Parathyroid adenoma (tissue), 2 donors: ENCODE results near the gene CDK12.
"Not testable (repeated sequence)": the region's sequence is repeated elsewhere in the genome, so short reads cannot be mapped to it uniquely, and the experiment has no call there.

ENCODE experiments used
- H2AFZ ChIP-seq: fragments of 300-600 bp; sonication (generic); one replicate; pipeline ENCODE4 v1.7.0; 2017; ENCODE audit warnings: antibody characterized with exemption, mild to moderate bottlenecking
- H3K27ac ChIP-seq: fragments of 300-600 bp; sonication (generic); one replicate; pipeline ENCODE4 v1.7.0; 2017
- H3K27me3 ChIP-seq: fragments of 300-600 bp; sonication (generic); one replicate; pipeline ENCODE4 v1.7.0; 2017; ENCODE audit warnings: low read length; ENCODE audit not compliant: control insufficient read depth, insufficient read depth
- H3K36me3 ChIP-seq: fragments of 300-600 bp; sonication (generic); one replicate; pipeline ENCODE4 v1.7.0; 2017; ENCODE audit warnings: low read length; ENCODE audit not compliant: control insufficient read depth, insufficient read depth
- H3K4me1 ChIP-seq: fragments of 300-600 bp; sonication (generic); one replicate; pipeline ENCODE4 v1.7.0; 2017; ENCODE audit warnings: control low read depth
- H3K4me2 ChIP-seq: fragments of 300-600 bp; sonication (generic); one replicate; pipeline ENCODE4 v1.7.0; 2017; ENCODE audit warnings: low read length
- H3K4me3 ChIP-seq: fragments of 300-600 bp; sonication (generic); one replicate; pipeline ENCODE4 v1.7.0; 2017; ENCODE audit warnings: low read depth, low read length
- H3K79me2 ChIP-seq: fragments of 300-600 bp; sonication (generic); one replicate; pipeline ENCODE4 v1.7.0; 2017; ENCODE audit warnings: control low read depth
- H3K9ac ChIP-seq: fragments of 300-600 bp; sonication (generic); one replicate; pipeline ENCODE4 v1.7.0; 2017; ENCODE audit warnings: mild to moderate bottlenecking
- H3K9me3 ChIP-seq: fragments of 300-600 bp; sonication (generic); one replicate; pipeline ENCODE4 v1.7.0; 2017; ENCODE audit warnings: low read length; ENCODE audit not compliant: control insufficient read depth
- TF ChIP-seq, protein P1 (sequence below): fragments of 300-600 bp; sonication (generic); IDR thresholded peaks from one replicate; pipeline ENCODE4 v1.7.0; 2017; ENCODE audit warnings: antibody characterized with exemption, mild to moderate bottlenecking
- donor health status: primary hyperparathyroidism.

Gene CDK12

DNA sequence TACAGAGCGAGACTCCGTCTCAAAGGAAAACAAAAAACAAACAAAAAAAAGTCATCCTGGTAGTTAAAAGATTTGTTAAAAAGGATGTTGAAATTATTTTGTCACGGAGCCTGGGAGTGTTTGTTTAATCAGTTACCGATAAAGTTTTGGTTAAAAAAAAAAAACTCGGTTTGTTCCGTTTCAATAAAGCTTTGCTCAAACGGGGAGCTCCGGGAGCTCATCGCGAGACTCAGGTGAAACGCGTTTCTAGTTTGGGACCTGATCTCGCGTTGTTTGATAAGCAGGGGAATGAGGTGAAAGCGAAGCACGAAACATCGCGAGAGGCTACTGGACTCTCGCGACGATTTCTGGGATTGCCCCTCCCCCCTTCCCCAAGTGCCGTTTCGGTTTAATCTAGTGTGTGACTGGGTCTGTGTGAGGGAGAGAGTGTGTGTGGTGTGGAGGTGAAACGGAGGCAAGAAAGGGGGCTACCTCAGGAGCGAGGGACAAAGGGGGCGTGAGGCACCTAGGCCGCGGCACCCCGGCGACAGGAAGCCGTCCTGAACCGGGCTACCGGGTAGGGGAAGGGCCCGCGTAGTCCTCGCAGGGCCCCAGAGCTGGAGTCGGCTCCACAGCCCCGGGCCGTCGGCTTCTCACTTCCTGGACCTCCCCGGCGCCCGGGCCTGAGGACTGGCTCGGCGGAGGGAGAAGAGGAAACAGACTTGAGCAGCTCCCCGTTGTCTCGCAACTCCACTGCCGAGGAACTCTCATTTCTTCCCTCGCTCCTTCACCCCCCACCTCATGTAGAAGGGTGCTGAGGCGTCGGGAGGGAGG is at the start of gene CDK12:
TSS of gene CDK12 (plus strand) at position 374 of the 813 bp plus-strand sequence. CDS start 586 bp downstream, outside the sequence.
- Histone ChIP-seq H3K27me3 (no peaks in the 10 kb centered on the region), H3K36me3 (no peaks in the 10 kb centered on the region), H3K9ac (peak within 1 kb of the TSS; percentile 90), H3K4me3 (peak within 1 kb of the TSS; percentile 91), H3K4me2 (peak within 1 kb of the TSS; percentile 64), H3K27ac (peak within 1 kb of the TSS; percentile 97), H2AFZ (peak within 1 kb of the TSS; percentile 94), H3K9me3 (no peaks in the 10 kb centered on the region), H3K79me2 (peaks cover 30% of the 10 kb centered on the region), H3K4me1 (peaks cover 2% of the 10 kb centered on the region)
- TF ChIP-seq, protein P1, sequence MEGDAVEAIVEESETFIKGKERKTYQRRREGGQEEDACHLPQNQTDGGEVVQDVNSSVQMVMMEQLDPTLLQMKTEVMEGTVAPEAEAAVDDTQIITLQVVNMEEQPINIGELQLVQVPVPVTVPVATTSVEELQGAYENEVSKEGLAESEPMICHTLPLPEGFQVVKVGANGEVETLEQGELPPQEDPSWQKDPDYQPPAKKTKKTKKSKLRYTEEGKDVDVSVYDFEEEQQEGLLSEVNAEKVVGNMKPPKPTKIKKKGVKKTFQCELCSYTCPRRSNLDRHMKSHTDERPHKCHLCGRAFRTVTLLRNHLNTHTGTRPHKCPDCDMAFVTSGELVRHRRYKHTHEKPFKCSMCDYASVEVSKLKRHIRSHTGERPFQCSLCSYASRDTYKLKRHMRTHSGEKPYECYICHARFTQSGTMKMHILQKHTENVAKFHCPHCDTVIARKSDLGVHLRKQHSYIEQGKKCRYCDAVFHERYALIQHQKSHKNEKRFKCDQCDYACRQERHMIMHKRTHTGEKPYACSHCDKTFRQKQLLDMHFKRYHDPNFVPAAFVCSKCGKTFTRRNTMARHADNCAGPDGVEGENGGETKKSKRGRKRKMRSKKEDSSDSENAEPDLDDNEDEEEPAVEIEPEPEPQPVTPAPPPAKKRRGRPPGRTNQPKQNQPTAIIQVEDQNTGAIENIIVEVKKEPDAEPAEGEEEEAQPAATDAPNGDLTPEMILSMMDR: no peak

DNA sequence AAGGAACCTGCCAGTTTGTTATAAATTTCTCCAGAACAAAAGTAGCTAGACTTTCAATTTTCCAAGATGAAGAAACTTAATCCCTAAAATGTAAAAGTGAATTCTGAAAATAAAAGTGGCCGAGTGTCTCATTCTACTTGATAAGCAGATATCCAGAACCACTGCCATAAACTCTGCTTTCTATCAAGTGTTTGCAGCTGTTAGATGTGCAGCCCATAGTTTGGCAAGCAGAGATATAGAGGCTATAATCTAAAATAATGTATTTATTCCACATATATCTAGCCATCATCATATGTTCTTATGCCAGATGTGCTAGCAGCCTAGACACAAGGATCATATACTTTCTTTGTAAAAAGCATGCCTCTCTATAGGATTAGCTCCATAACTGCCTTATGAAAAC is 45.1 kb upstream of the CDK12 start:
- Histone ChIP-seq H3K4me1 (no peaks in the 10 kb centered on the region), H3K36me3 (no peaks in the 10 kb centered on the region), H3K4me3 (no peak overlapping the region)

DNA sequence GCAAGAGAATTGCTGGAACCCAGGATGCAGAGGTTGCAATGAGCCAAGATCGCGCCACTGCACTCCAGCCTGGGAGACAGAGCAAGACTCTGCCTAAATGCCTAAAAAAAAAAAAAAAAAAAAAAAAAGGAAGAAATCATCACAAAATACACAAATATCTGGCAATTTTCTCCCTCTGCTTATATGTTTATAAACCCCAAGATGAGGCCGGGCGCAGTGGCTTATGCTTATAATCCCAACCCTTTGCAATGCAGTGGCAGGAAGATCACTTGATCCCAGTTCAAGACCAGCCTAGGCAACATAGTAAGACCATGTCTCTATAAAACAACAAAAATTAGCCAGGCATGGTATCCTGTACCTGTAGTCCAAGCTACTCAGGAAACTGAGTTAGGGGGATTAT is 31.7 kb upstream of the CDK12 start:
- Histone ChIP-seq H3K79me2 (peaks cover 5% of the 10 kb centered on the region), H3K4me3 (no peak overlapping the region), H3K9me3 (no peaks in the 10 kb centered on the region), H3K9ac (no peak overlapping the region), H3K27ac (no peak overlapping the region), H3K4me2 (no peak overlapping the region), H3K36me3 (no peaks in the 10 kb centered on the region), H3K4me1 (no peaks in the 10 kb centered on the region), H3K27me3 (no peaks in the 10 kb centered on the region), H2AFZ (no peak overlapping the region)
- TF ChIP-seq, protein P1: no peak

More for the DNA sequence above, 45.1 kb upstream of the CDK12 start:
- Histone ChIP-seq H3K4me2 (no peak overlapping the region), H3K27ac (no peak overlapping the region), H3K79me2 (no peaks in the 10 kb centered on the region), H3K9me3 (no peaks in the 10 kb centered on the region), H3K9ac (no peak overlapping the region), H3K27me3 (no peaks in the 10 kb centered on the region), H2AFZ (no peak overlapping the region)
- TF ChIP-seq, protein P1: no peak

DNA sequence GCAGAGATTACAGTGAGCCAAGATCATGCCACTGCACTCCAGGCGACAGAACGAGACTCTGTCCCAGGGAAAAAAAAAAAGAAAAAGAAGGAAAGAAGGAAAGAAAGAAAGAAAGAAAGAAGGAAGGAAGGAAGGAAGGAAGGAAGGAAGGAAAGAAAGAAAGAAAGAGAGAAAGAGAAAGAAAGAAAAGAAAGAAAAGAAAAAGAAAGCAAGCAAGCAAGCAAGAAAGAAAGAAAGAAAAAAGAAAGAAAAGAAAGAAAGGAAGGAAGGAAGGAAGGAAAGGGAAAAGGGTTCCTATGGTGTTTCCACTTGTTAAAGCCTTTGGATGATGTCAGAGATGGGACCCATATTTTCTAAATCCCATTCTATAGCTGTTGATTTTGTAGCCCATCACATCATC is 21.4 kb upstream of the CDK12 start:
- H2AFZ ChIP-seq, H3K9ac ChIP-seq, H3K9me3 ChIP-seq, H3K36me3 ChIP-seq, H3K4me3 ChIP-seq, H3K27ac ChIP-seq, H3K4me2 ChIP-seq, H3K4me1 ChIP-seq, H3K27me3 ChIP-seq: not testable (repeated sequence)
- peaks cover 10% of the 10 kb centered on the region for H3K79me2 ChIP-seq

DNA sequence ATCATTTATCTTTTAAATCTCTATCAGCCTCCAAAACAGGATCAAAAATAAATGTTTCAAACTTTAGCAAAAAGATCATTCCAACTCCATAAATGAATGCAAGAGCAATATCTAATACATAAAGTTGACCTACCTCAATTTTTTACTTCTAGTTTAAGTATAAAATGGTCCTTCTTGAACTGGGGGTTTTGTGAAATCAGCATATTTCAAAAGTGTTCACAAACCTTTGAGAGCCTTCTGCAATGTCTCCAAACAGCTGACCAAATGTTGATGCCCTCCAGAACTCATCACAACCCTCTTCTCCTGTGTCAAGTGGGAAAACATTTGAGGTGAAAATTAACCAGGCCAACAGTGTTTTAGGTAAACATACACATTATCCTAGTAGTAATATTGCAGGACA is 18.0 kb upstream of the CDK12 start:
- H2AFZ ChIP-seq: no peak overlapping the region
- H3K36me3 ChIP-seq: no peaks in the 10 kb centered on the region
- H3K4me2 ChIP-seq: no peak overlapping the region
- H3K79me2 ChIP-seq: peaks cover 24% of the 10 kb centered on the region
- H3K9ac ChIP-seq: no peak overlapping the region
- H3K9me3 ChIP-seq: no peaks in the 10 kb centered on the region
- H3K4me3 ChIP-seq: no peak overlapping the region
- TF ChIP-seq, protein P1: no peak
- no peaks in the 10 kb centered on the region for H3K27me3 ChIP-seq
- H3K27ac ChIP-seq: no peak overlapping the region
- no peaks in the 10 kb centered on the region for H3K4me1 ChIP-seq
